Body of pancreas (tissue), 4 donors: ENCODE results near the gene SYNRG. TPM values are rescaled to one million over a fixed set of nuclear protein-coding genes. Genes with fewer than 3 reads are reported as not detected.
A peak's percentile ranks its signal among the peaks of the same experiment; 100 is the strongest.
"Not testable (repeated sequence)": the region's sequence is repeated elsewhere in the genome, so short reads cannot be mapped to it uniquely, and the experiment has no call there.

Experiments used
- ATAC-seq: fragments of 150-250 bp; one replicate; pipeline ENCODE4 v1.9.1; 2016
- DNase-seq, 4 donors: peaks; one replicate each; pipeline ENCODE4 v3.0.0-alpha.2; 2019
- H3K27ac ChIP-seq, 4 donors: fragments of 200-600 bp; sonication (generic); 1 replicate in 3 of 4; 2 replicates in 1 of 4; pipeline versions ENCODE4 v1.5.1 to v1.6.1; 2016 to 2019; ENCODE audit warnings: mild to moderate bottlenecking in 1 of 4, mixed read lengths in 1 of 4, moderate library complexity in 1 of 4
- H3K27me3 ChIP-seq, 2 donors: fragments of 200-600 bp; sonication (generic); one replicate each; pipeline ENCODE4 v1.6.0; 2016; ENCODE audit warnings: mild to moderate bottlenecking in 1 of 2
- H3K36me3 ChIP-seq, 2 donors: fragments of 200-600 bp; sonication (generic); replicated peaks in 1 of 2; 2 replicates each; pipeline ENCODE4 v1.5.1; 2016; ENCODE audit warnings: low read depth in 2 of 2; ENCODE audit not compliant: insufficient read depth in 1 of 2
- H3K4me1 ChIP-seq: fragments of 200-600 bp; sonication (generic); one replicate; pipeline ENCODE4 v1.6.0; 2016
- H3K4me3 ChIP-seq, 2 donors: fragments of 200-600 bp; sonication (generic); 1 replicate in 1 of 2; 2 replicates in 1 of 2; pipeline ENCODE4 v1.5.1; 2016 to 2019
- H3K9me3 ChIP-seq, 3 donors: fragments of 200-600 bp; sonication (generic); 1 replicate in 2 of 3; 2 replicates in 1 of 3; pipeline ENCODE4 v1.5.1; 2016
- POLR2A ChIP-seq, 3 donors: fragments of 450-650 bp; IDR thresholded peaks; one replicate each; pipeline ENCODE4 v1.6.1; 2016; ENCODE audit warnings: antibody characterized with exemption in 3 of 3, mild to moderate bottlenecking in 2 of 3
- WGBS, 2 donors: methylation state at CpG; one replicate each; pipeline ENCODE4 v1.1.5; 2017; 5-methylcytosine and 5-hydroxymethylcytosine counted together
- intact Hi-C: fragments of 100-400 bp; cut with DNase I; formaldehyde crosslinking; loops from one replicate; pipeline ENCODE4 v1.15.1; 2023
- total RNA-seq, 2 donors: library from RNA; depleted of rRNA; stranded (reverse); fragments of >200 nt; gene quantifications; one replicate each; pipeline ENCODE4 v1.1.0, GENCODE V29; 2016
- TF ChIP-seq, protein P1 (sequence below), 7 experiments: fragments of 450-650 bp in 4 of 7; fragments of 200-600 bp in 3 of 7; sonication (generic) in 3 of 7; IDR thresholded peaks; one replicate each; pipeline ENCODE4 v1.5.1; 2016 to 2019; ENCODE audit warnings: antibody characterized with exemption in 7 of 7

SYNRG gene
- total RNA-seq, 2 donors from 2014 or later: 14.2 to 21.3 TPM

DNA sequence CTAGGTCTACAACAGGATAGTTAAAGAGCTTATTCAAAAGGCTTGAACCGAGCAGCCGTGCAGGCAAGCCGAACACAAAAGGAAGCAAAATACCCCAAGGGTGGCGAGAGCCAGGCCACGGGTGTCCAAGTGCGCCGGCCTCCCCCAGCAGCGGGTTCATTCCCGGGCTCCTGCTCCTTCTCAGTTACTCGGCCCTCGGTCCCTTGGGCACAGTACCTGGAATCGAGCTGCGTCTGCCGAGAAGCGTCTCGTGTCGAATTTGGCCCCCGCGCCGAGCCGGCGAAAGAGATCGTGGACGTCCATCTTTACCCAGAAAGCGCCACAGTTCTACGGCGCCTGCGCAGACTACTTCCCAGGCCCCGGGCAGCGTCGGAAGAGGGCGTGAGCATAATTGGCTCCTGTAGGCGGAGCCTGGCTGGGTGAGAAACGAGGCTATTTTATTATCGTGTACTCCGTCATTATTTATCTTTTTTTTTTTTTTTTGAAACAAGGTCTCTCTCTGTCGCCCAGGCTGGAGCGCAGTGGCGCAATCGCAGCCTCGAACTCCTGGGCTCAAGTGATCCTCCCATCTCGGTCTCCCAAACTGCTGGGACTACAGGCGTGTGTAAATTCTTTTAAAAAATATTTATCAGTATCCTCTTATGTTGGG, 34.0 kb upstream of the SYNRG start, which contains the start of gene DDX52:
DDX52 (minus strand) TSS at position 329 of the 649 bp plus-strand sequence; CDS start at position 303, 26 bp downstream.
- H3K4me3 ChIP-seq: peak within 1 kb of the TSS; percentile 40 to 60
- intact Hi-C loops: no loop called here
- H3K4me1 ChIP-seq: peaks cover 27% of the 10 kb centered on the region
- WGBS, 2 donors: 0 to 1% methylated on average over 43 of the region's 43 CpGs
- ATAC-seq (peak; percentile 97), DNase-seq (peak; percentile 95 to 98 (median 98))
- H3K9me3 ChIP-seq: no peaks in the 10 kb centered on the region
- TF ChIP-seq, protein P1, sequence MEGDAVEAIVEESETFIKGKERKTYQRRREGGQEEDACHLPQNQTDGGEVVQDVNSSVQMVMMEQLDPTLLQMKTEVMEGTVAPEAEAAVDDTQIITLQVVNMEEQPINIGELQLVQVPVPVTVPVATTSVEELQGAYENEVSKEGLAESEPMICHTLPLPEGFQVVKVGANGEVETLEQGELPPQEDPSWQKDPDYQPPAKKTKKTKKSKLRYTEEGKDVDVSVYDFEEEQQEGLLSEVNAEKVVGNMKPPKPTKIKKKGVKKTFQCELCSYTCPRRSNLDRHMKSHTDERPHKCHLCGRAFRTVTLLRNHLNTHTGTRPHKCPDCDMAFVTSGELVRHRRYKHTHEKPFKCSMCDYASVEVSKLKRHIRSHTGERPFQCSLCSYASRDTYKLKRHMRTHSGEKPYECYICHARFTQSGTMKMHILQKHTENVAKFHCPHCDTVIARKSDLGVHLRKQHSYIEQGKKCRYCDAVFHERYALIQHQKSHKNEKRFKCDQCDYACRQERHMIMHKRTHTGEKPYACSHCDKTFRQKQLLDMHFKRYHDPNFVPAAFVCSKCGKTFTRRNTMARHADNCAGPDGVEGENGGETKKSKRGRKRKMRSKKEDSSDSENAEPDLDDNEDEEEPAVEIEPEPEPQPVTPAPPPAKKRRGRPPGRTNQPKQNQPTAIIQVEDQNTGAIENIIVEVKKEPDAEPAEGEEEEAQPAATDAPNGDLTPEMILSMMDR (IDR thresholded peaks at IDR 0.05): peak in 3 of 7 experiments; percentile 18 to 29 (median 28)
- TF ChIP-seq POLR2A (IDR thresholded peaks at IDR 0.05): peak; percentile 23 to 78 (median 75)
- H3K27ac ChIP-seq: peak within 1 kb of the TSS; percentile 63 to 90 (median 77)
- H3K27me3 ChIP-seq: no peaks in the 10 kb centered on the region
- H3K36me3 ChIP-seq: peaks cover 0 to 1% of the 10 kb centered on the region in 2 donors

GRCh38 chr17:37642681-37643080, 33.5 kb upstream of the SYNRG start:
- Histone ChIP-seq H3K27me3 (no peaks in the 10 kb centered on the region), H3K36me3 (peaks cover 0 to 1% of the 10 kb centered on the region in 2 donors), H3K4me1 (peaks cover 27% of the 10 kb centered on the region), H3K9me3 (no peaks in the 10 kb centered on the region), H3K4me3 (peak overlapping the region; percentile 40 to 60), H3K27ac (peak overlapping the region; percentile 63 to 90 (median 77))
- intact Hi-C loops: no loop called here
- TF ChIP-seq, protein P1 (IDR thresholded peaks at IDR 0.05): no peak
- TF ChIP-seq POLR2A (IDR thresholded peaks at IDR 0.05): no peak
- no peak for DNase-seq
- WGBS, 2 donors: 0 to 1% methylated on average over 7 of the region's 7 CpGs
- ATAC-seq: no peak

GRCh38 chr17:37640015-37640414, 30.8 kb upstream of the SYNRG start:
- H3K4me1 ChIP-seq: peaks cover 27% of the 10 kb centered on the region
- no peaks in the 10 kb centered on the region for H3K9me3 ChIP-seq
- no peak overlapping the region for H3K4me3 ChIP-seq
- TF ChIP-seq POLR2A (IDR thresholded peaks at IDR 0.05): no peak
- TF ChIP-seq, protein P1 (IDR thresholded peaks at IDR 0.05): no peak
- DNase-seq (no peak), ATAC-seq (no peak)
- H3K27me3 ChIP-seq: no peaks in the 10 kb centered on the region
- H3K36me3 ChIP-seq: peaks cover 0 to 1% of the 10 kb centered on the region in 2 donors
- intact Hi-C loops: no loop called here
- no peak overlapping the region for H3K27ac ChIP-seq

DNA sequence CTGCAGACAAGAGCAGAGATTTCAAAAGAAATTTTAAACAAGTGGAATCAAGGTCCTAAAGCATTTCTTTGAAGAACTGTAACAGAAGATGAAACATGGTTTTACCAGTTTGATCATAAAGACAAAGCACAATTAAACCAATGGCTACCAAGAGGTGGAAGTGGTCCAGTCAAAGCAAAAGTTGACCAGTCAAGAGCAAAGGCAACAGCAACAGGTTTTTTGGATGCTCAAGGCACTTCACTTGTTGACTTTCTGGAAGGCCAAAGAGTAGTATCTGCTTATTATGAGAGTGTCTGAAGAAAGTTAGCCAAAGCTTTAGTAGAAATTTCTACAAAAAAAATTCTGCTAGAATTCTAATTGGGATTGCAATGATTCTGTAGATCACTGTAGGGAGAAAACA, 28.7 kb upstream of the SYNRG start:
- intact Hi-C loops: no loop called here
- Histone ChIP-seq H3K27ac (no peak overlapping the region), H3K27me3 (no peaks in the 10 kb centered on the region), H3K4me1 (peaks cover 13% of the 10 kb centered on the region), H3K36me3 (peaks cover 0 to 1% of the 10 kb centered on the region in 2 donors), H3K9me3 (no peaks in the 10 kb centered on the region), H3K4me3 (no peak overlapping the region)
- no peak for TF ChIP-seq POLR2A (IDR thresholded peaks at IDR 0.05)
- TF ChIP-seq, protein P1 (IDR thresholded peaks at IDR 0.05): no peak
- no peak for ATAC-seq
- DNase-seq: no peak

DNA sequence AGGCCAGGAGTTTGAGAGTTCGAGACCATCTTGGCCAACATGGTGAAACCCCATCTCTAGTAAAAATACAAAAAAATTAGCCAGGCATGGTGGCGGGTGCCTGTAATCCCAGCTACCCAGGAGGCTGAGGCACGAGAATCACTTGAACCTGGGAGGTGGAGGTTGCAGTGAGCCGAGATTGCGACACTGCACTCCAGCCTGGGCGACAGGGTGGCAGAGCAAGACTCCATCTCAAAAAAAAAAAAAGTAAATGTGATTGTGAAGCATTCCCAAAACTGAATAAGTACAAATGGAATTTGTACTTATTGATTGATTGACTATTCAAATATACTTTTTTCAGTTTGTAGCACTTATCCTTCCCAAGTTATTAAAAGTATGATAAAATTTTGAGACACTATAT, 7.2 kb upstream of the SYNRG start:
- H3K27me3 ChIP-seq, H3K4me3 ChIP-seq, H3K27ac ChIP-seq, ATAC-seq, H3K9me3 ChIP-seq, H3K4me1 ChIP-seq, DNase-seq, intact Hi-C loops: not testable (repeated sequence)
- WGBS, 2 donors: 89 to 93% methylated on average over 6 of the region's 6 CpGs
- H3K36me3 ChIP-seq: peaks cover 7 to 26% of the 10 kb centered on the region in 2 donors
